Suprapubic skin (tissue), 4 donors: Measurements from ENCODE around the gene SLC39A13. TPM values are rescaled to one million over a fixed set of nuclear protein-coding genes. Genes with fewer than 3 reads are reported as not detected.

ENCODE experiments used
- DNase-seq, 2 donors: peaks; one replicate each; pipeline ENCODE4 v3.0.0-alpha.2; 2019; ENCODE audit warnings: low spot score in 2 of 2
- H3K27ac ChIP-seq: fragments of 200-600 bp; sonication (generic); one replicate; pipeline ENCODE4 v1.5.1; 2019
- H3K27me3 ChIP-seq: fragments of 200-600 bp; sonication (generic); one replicate; pipeline ENCODE4 v1.5.1; 2019
- H3K36me3 ChIP-seq: fragments of 200-600 bp; sonication (generic); one replicate; pipeline ENCODE4 v1.5.1; 2019
- H3K4me1 ChIP-seq: fragments of 200-600 bp; sonication (generic); one replicate; pipeline ENCODE4 v1.5.1; 2019
- H3K4me3 ChIP-seq: fragments of 200-600 bp; sonication (generic); one replicate; pipeline ENCODE4 v1.5.1; 2019; ENCODE audit warnings: mild to moderate bottlenecking
- H3K9me3 ChIP-seq: fragments of 200-600 bp; sonication (generic); one replicate; pipeline ENCODE4 v1.5.1; 2019
- EP300 ChIP-seq: sonication (generic); formaldehyde crosslinking; IDR thresholded peaks from one replicate; pipeline ENCODE4 v1.6.1; 2017; ENCODE audit warnings: antibody characterized with exemption
- POLR2A ChIP-seq, 2 donors: fragments of 450-650 bp; IDR thresholded peaks; one replicate each; pipeline ENCODE4 v1.6.1; 2017; ENCODE audit warnings: antibody characterized with exemption in 2 of 2, mild to moderate bottlenecking in 2 of 2, moderate library complexity in 2 of 2
- POLR2AphosphoS5 ChIP-seq, 3 donors: sonication (generic); formaldehyde crosslinking; IDR thresholded peaks; one replicate each; pipeline ENCODE4 v1.6.1; 2017; ENCODE audit warnings: antibody characterized with exemption in 3 of 3
- WGBS: methylation state at CpG from one replicate; pipeline ENCODE4 v1.1.5; 2018; 5-methylcytosine and 5-hydroxymethylcytosine counted together
- total RNA-seq, 4 donors: library from RNA; depleted of rRNA; stranded (reverse); fragments of >200 nt; gene quantifications; one replicate each; pipeline ENCODE4 v1.1.0, GENCODE V29; 2016
- TF ChIP-seq, protein P1 (sequence below), 2 donors: fragments of 200-600 bp in 1 of 2; fragments of 450-650 bp in 1 of 2; sonication (generic) in 1 of 2; IDR thresholded peaks; one replicate each; pipeline ENCODE4 v1.5.1; 2016 to 2019; ENCODE audit warnings: antibody characterized with exemption in 2 of 2, mild to moderate bottlenecking in 1 of 2, moderate library complexity in 1 of 2

The SLC39A13 gene
- total RNA-seq, 4 donors from 2014 or later: 45.5 to 53.8 (median 52.3) TPM

DNA sequence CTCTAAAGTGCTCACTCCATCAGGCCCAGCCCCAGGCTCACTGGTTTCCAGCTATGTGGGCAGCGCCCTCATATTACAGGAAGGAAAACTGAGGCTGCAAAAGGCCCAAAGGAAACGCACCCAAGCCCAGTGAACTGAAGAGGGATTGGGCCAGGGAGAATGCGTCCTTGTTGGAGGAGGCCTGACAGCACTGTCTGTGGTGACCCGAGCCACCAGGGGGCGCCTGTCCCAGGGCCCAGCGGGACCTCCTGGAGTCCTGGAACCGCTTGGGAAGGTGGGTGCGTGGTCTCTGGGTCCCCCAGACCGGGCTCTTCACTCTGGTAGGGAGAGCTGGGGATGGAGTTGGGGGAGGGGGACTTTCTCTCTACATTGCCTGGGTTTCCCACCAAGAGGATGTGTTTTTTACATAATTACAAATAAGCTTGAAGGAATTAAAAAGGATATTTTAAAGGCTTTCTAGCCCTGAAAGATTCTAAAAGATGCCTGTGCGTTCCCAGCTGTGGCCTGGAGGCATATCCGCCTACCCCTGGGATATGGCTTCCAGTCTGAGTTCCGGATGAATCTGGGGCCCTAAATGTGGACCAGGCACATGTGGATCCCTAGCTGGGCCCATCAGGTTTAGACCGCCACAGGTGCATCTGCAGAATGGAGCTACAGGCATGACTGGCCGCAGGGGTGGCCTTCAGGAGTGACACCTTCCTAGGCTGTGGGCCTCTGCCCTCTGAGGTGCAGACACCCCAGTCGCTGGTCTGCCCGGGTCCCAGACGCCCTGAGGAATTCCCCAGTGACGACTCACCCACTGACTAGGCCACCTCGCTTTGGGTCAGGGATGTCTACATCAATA lies 34.3 kb upstream of the SLC39A13 start:
- Histone ChIP-seq H3K9me3 (no peaks in the 10 kb centered on the region), H3K4me3 (no peak overlapping the region), H3K36me3 (no peaks in the 10 kb centered on the region), H3K27ac (no peak overlapping the region), H3K4me1 (peaks cover 8% of the 10 kb centered on the region), H3K27me3 (no peaks in the 10 kb centered on the region)
- 28% methylated on average over 14 of the region's 19 CpGs for WGBS
- TF ChIP-seq EP300 (no peak), POLR2A (IDR thresholded peaks at IDR 0.05) (no peak), POLR2AphosphoS5 (IDR thresholded peaks at IDR 0.05) (no peak)
- TF ChIP-seq, protein P1, sequence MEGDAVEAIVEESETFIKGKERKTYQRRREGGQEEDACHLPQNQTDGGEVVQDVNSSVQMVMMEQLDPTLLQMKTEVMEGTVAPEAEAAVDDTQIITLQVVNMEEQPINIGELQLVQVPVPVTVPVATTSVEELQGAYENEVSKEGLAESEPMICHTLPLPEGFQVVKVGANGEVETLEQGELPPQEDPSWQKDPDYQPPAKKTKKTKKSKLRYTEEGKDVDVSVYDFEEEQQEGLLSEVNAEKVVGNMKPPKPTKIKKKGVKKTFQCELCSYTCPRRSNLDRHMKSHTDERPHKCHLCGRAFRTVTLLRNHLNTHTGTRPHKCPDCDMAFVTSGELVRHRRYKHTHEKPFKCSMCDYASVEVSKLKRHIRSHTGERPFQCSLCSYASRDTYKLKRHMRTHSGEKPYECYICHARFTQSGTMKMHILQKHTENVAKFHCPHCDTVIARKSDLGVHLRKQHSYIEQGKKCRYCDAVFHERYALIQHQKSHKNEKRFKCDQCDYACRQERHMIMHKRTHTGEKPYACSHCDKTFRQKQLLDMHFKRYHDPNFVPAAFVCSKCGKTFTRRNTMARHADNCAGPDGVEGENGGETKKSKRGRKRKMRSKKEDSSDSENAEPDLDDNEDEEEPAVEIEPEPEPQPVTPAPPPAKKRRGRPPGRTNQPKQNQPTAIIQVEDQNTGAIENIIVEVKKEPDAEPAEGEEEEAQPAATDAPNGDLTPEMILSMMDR (IDR thresholded peaks at IDR 0.05): peak; percentile 92 to 96
- DNase-seq: peak in 1 of 2 donors; percentile 88

DNA sequence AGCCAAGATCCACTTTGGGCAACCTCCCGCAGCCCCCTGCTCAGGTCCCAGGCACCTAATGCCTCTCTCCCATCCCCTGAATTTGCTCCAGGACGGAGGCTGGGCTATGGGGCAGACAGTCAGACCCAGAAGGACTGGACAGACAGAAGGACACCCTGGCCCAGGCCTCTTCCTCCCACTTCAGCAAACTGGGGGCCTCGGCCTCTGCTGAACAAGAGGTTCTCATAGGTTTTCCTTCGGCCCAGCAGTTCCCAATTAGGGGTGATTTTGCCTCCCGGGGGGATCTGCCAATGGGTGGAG lies 33.7 kb upstream of the SLC39A13 start:
- WGBS: 83% methylated on average over 3 of the region's 5 CpGs
- TF ChIP-seq EP300 (no peak), POLR2AphosphoS5 (IDR thresholded peaks at IDR 0.05) (no peak), POLR2A (IDR thresholded peaks at IDR 0.05) (no peak)
- TF ChIP-seq, protein P1 (IDR thresholded peaks at IDR 0.05): no peak
- H3K9me3 ChIP-seq: no peaks in the 10 kb centered on the region
- no peaks in the 10 kb centered on the region for H3K36me3 ChIP-seq
- no peak overlapping the region for H3K27ac ChIP-seq
- H3K27me3 ChIP-seq: no peaks in the 10 kb centered on the region
- no peak for DNase-seq
- no peak overlapping the region for H3K4me3 ChIP-seq
- peaks cover 8% of the 10 kb centered on the region for H3K4me1 ChIP-seq

DNA sequence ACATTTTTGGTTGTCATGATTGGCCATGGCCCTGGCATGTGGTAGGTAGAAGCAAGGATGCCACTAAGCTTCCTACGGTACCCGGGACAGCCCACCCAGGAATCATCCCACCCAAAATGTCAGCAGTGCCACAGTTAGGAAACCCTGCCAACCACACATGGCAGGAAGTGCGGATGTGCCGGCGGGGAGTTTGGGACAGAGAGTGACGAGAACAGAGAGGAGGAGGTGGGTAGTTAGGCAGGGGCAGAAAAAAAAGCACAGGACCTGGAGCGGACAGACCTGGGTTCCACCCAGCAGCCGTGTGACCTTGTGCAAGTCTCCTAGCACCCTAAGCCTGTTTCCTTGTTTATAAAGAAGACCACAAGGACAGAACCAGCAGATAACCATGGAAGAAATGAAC lies 33.4 kb upstream of the SLC39A13 start:
- Histone ChIP-seq H3K27ac (no peak overlapping the region), H3K36me3 (no peaks in the 10 kb centered on the region), H3K4me3 (no peak overlapping the region), H3K9me3 (no peaks in the 10 kb centered on the region), H3K27me3 (no peaks in the 10 kb centered on the region), H3K4me1 (peaks cover 8% of the 10 kb centered on the region)
- no peak for DNase-seq
- TF ChIP-seq POLR2A (IDR thresholded peaks at IDR 0.05) (no peak), EP300 (no peak), POLR2AphosphoS5 (IDR thresholded peaks at IDR 0.05) (no peak)
- TF ChIP-seq, protein P1 (IDR thresholded peaks at IDR 0.05): no peak
- 71% methylated on average over 8 of the region's 8 CpGs for WGBS

DNA sequence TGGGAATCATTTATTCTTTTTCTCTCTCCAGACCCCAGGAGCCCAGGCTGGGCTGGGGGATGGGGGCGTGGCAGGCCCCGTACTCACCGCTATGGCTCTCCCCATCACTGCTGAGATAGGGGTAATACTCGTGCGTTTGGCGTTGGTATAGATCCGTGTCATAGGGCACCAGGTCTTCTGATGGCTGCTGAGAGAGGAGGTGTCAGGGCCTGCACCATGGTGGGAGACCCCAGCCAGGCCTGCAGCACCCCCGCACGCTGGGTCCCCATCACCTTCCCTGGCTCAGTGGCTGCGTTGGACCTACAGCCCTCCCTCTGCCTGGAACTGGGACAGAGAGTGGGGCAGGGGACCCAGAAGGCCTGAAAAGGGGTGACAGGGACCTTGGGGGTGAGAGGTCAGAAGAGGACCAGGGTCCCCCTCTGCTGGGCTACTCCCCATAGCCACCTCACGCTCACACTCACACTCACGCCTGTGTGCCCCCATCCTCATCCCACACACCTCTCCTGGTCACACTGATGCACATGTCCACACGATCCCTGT lies 32.8 kb upstream of the SLC39A13 start:
- WGBS: 94% methylated on average over 4 of the region's 13 CpGs
- H3K9me3 ChIP-seq: no peaks in the 10 kb centered on the region
- H3K27ac ChIP-seq: no peak overlapping the region
- DNase-seq: no peak
- H3K4me1 ChIP-seq: peaks cover 8% of the 10 kb centered on the region
- no peaks in the 10 kb centered on the region for H3K36me3 ChIP-seq
- TF ChIP-seq EP300: no peak
- TF ChIP-seq, protein P1 (IDR thresholded peaks at IDR 0.05): no peak
- peak overlapping the region; percentile 42 for H3K4me3 ChIP-seq
- no peaks in the 10 kb centered on the region for H3K27me3 ChIP-seq

DNA sequence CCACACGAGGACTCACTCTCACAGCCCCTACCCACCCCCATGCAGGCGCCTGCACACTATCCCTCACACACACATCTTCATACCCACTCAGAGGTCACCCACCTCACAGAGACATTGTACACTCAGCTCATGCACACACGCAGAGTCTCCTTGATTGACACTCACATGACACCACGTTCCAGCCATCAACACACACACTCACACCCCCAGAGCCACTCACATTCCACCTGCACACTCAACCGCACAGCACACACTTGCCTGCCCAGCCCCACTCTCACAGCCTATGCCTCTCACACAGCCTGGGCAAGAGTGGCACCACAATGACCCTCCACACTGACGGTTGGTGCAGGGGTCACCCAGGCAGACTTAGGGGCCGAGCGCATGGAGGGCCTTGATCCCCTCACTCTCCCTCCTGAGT lies 32.3 kb upstream of the SLC39A13 start:
- Histone ChIP-seq H3K27me3 (no peaks in the 10 kb centered on the region), H3K4me3 (peak overlapping the region; percentile 42), H3K9me3 (no peaks in the 10 kb centered on the region), H3K4me1 (peaks cover 8% of the 10 kb centered on the region), H3K27ac (peak overlapping the region; percentile 10), H3K36me3 (no peaks in the 10 kb centered on the region)
- WGBS: 76% methylated on average over 8 of the region's 8 CpGs
- TF ChIP-seq POLR2AphosphoS5 (IDR thresholded peaks at IDR 0.05): no peak
- TF ChIP-seq EP300: no peak
- TF ChIP-seq, protein P1 (IDR thresholded peaks at IDR 0.05): no peak
- no peak for TF ChIP-seq POLR2A (IDR thresholded peaks at IDR 0.05)
- no peak for DNase-seq
